ENCODE data around the gene MT1X.

MT1X gene

GRCh38 chr16:56681939-56682702 is at the start of gene MT1X:
Gene MT1X, plus strand, starts transcription at chr16:56682470. Its CDS starts 71 bp downstream, at chr16:56682541.
- peak; percentile 81 for DNase-seq (ENCODE audit: low read depth)

- DNase-seq (ENCODE audit: low read depth) = no peak
Observed at GRCh38 chr16:56632848-56633365, 49.4 kb upstream of the MT1X start.

- DNase-seq (ENCODE audit: low read depth) = no peak
Observed at GRCh38 chr16:56633535-56633934, 48.7 kb upstream of the MT1X start.

GRCh38 chr16:56634715-56635440 is 47.4 kb upstream of the MT1X start:
- no peak for DNase-seq (ENCODE audit: low read depth)

GRCh38 chr16:56635441-56635967 is 46.8 kb upstream of the MT1X start:
- DNase-seq (ENCODE audit: low read depth) = no peak

- DNase-seq (ENCODE audit: low read depth) = no peak
Observed at GRCh38 chr16:56636616-56637413, 45.5 kb upstream of the MT1X start.

- no peak for DNase-seq (ENCODE audit: low read depth)
Observed at GRCh38 chr16:56637814-56638750, 44.2 kb upstream of the MT1X start, which contains the start of gene MT1A. Gene MT1A, plus strand, starts transcription at chr16:56638666. Its CDS starts 73 bp downstream, at chr16:56638739.

- no peak for DNase-seq (ENCODE audit: low read depth)
Observed at GRCh38 chr16:56639045-56639444, 43.2 kb upstream of the MT1X start.

GRCh38 chr16:56640076-56640475 is 42.2 kb upstream of the MT1X start:
- no peak for DNase-seq (ENCODE audit: low read depth)

GRCh38 chr16:56641166-56641565 is 41.1 kb upstream of the MT1X start:
- no peak for DNase-seq (ENCODE audit: low read depth)

GRCh38 chr16:56643080-56643778 is 39.0 kb upstream of the MT1X start:
- DNase-seq (ENCODE audit: low read depth) = peak; percentile 47

GRCh38 chr16:56643833-56644232 is 38.4 kb upstream of the MT1X start:
- DNase-seq (ENCODE audit: low read depth) = no peak

- no peak for DNase-seq (ENCODE audit: low read depth)
Observed at GRCh38 chr16:56645311-56645710, 37.0 kb upstream of the MT1X start.

GRCh38 chr16:56645838-56646237 is 36.4 kb upstream of the MT1X start:
- no peak for DNase-seq (ENCODE audit: low read depth)

GRCh38 chr16:56647641-56648431 is 34.4 kb upstream of the MT1X start:
- DNase-seq (ENCODE audit: low read depth) = no peak

GRCh38 chr16:56649271-56649670 is 33.0 kb upstream of the MT1X start:
- no peak for DNase-seq (ENCODE audit: low read depth)

- no peak for DNase-seq (ENCODE audit: low read depth)
Observed at GRCh38 chr16:56649820-56650219, 32.5 kb upstream of the MT1X start.

GRCh38 chr16:56651586-56651985 is 30.7 kb upstream of the MT1X start, which contains the start of gene MT1B:
Gene MT1B, plus strand, starts transcription at chr16:56651886. Its CDS starts 68 bp downstream, at chr16:56651954.
- DNase-seq (ENCODE audit: low read depth) = no peak

GRCh38 chr16:56652600-56652999 is 29.7 kb upstream of the MT1X start:
- DNase-seq (ENCODE audit: low read depth) = no peak
